ENCODE measurements around the gene ADRB2.
"Not testable (repeated sequence)": the region's sequence is repeated elsewhere in the genome, so short reads cannot be mapped to it uniquely, and the experiment has no call there.

The ADRB2 gene

GRCh38 chr5:148794729-148795561, 31.5 kb upstream of the ADRB2 start:
- no peak overlapping the region for H3K27ac ChIP-seq
- DNase-seq (ENCODE audit: low spot score): no peak
- no peak for TF ChIP-seq CTCF (IDR thresholded peaks at IDR 0.05)
- no peak overlapping the region for H3K4me3 ChIP-seq

DNA sequence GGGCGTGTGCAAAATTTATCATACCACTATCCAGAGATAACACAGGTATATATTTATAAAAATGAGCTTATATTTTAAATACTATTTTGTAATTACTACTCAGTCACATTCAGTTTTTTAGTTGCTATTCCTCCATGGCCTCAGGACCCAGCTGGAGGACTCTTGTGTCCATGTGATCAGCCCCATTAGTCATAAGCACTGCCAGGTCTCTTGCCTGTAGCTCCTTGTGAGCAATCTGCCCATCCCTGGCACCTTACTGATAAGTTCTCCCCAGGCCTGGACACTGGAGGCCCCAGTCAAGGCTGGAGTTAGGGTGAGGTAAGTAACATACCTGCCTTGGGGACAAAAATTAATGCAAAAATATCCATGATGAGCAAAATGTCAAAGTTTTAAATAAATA, 29.5 kb upstream of the ADRB2 start:
- DNase-seq (ENCODE audit: low spot score): no peak
- Histone ChIP-seq H3K4me3 (no peak overlapping the region), H3K27ac (no peak overlapping the region)
- no peak for TF ChIP-seq CTCF (IDR thresholded peaks at IDR 0.05)

DNA sequence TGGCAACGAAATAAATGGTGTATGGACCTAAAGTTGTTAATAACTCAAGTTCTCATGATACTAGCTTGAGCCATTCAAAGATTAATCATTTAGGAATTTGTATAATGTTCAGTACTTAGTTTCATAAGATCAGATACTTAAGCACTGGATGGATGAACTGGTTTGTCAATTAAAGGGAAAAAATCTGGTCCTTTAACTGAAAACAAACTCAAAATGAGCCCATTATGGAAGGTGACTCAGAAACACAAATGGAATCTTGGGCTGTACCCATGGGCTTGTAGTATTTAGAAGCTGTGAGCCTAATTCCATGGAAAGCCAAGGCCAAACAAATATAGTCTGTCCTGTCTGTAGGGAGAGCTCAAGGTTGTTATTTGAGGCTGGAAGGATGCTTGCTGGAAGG, 27.6 kb upstream of the ADRB2 start:
- H3K27ac ChIP-seq: no peak overlapping the region
- no peak for DNase-seq (ENCODE audit: low spot score)
- no peak overlapping the region for H3K4me3 ChIP-seq
- TF ChIP-seq CTCF (IDR thresholded peaks at IDR 0.05): no peak

- H3K4me3 ChIP-seq: no peak overlapping the region
- no peak for TF ChIP-seq CTCF (IDR thresholded peaks at IDR 0.05)
- no peak overlapping the region for H3K27ac ChIP-seq
- no peak for DNase-seq (ENCODE audit: low spot score)
These were observed 26.5 kb upstream of the ADRB2 start for GRCh38 chr5:148799737-148800527.

DNA sequence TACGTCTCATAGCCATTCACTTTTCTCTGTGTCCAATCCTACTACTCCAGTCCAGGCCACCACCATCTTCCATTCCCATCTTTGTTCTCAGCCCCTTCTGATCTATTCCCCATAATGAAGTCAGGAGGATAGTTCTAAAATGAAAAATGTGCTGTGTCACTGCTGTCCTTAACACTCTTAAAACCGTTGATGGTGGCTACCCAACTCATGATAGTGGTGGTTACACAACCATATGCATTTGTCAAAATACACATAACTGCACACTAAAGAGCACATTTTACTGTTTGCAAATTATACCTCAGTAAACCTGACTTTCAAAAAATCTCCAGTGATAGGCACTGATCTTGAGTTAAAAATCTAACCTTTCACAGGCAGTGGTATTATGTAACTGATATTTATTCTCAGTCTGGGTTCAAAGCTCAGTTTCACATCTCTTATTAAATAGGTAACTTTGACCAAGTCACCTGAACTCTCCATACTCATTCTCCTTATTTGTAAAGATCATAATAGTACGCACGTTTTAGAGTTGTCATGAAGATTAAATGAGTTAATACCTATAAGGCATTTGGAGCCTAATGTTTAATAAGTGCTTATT, 24.6 kb upstream of the ADRB2 start:
- DNase-seq (ENCODE audit: low spot score): no peak
- Histone ChIP-seq H3K27ac (no peak overlapping the region), H3K4me3 (no peak overlapping the region)
- TF ChIP-seq CTCF (IDR thresholded peaks at IDR 0.05): no peak

- H3K4me3 ChIP-seq; DNase-seq (ENCODE audit: low spot score); H3K27ac ChIP-seq: not testable (repeated sequence)
These were observed 23.0 kb upstream of the ADRB2 start for GRCh38 chr5:148803451-148803850.

GRCh38 chr5:148804393-148804792, 22.0 kb upstream of the ADRB2 start:
- no peak for DNase-seq (ENCODE audit: low spot score)
- no peak overlapping the region for H3K27ac ChIP-seq
- TF ChIP-seq CTCF (IDR thresholded peaks at IDR 0.05): no peak
- H3K4me3 ChIP-seq: no peak overlapping the region

All from coronary artery (tissue), 2 donors.